Left ventricle myocardium inferior (tissue), 1 donor: Measurements from ENCODE around the gene CFAP46. TPM values are rescaled to one million over a fixed set of nuclear protein-coding genes. Genes with fewer than 3 reads are reported as not detected.
A peak's percentile ranks its signal among the peaks of the same experiment; 100 is the strongest.

Source experiments
- DNase-seq: peaks from one replicate; pipeline ENCODE4 v3.0.0-alpha.2; 2020
- H3K27ac ChIP-seq: fragments of 200-600 bp; replicated peaks from 2 replicates; pipeline ENCODE4 v1.8.0; 2021
- H3K27me3 ChIP-seq: fragments of 200-600 bp; 2 replicates; pipeline ENCODE4 v1.8.0; 2021; ENCODE audit warnings: low read depth
- H3K36me3 ChIP-seq: fragments of 200-600 bp; 2 replicates; pipeline ENCODE4 v1.8.0; 2021
- H3K4me1 ChIP-seq: fragments of 200-600 bp; 2 replicates; pipeline ENCODE4 v1.8.0; 2021
- H3K4me3 ChIP-seq: fragments of 200-600 bp; 2 replicates; pipeline ENCODE4 v1.8.0; 2021; ENCODE audit warnings: mild to moderate bottlenecking, moderate library complexity
- H3K9me3 ChIP-seq: fragments of 200-600 bp; replicated peaks from 2 replicates; pipeline ENCODE4 v1.8.0; 2021
- intact Hi-C: fragments of 100-400 bp; cut with micrococcal nuclease; formaldehyde crosslinking; loops from one replicate; pipeline ENCODE4 v1.11.0; 2022
- total RNA-seq: library from RNA; stranded (reverse); fragmentation: NEBNext Ultra II Directional; extraction: Animal tissue kit (Norgen Biotek cat#: 25700); gene quantifications from one replicate; pipeline ENCODE4 v1.2.1, GENCODE V29; 2021
- TF ChIP-seq, protein P1 (sequence below): fragments of 200-600 bp; IDR thresholded peaks from 2 replicates; pipeline ENCODE4 v1.8.0; 2021; ENCODE audit warnings: antibody characterized with exemption, mild to moderate bottlenecking, borderline replicate concordance
- donor health status: DM: no; HTN: yes; CAD: no; lungs with severe emphysema.

Gene CFAP46
- total RNA-seq, 1 donor from 2014 or later: 0.99 TPM

DNA sequence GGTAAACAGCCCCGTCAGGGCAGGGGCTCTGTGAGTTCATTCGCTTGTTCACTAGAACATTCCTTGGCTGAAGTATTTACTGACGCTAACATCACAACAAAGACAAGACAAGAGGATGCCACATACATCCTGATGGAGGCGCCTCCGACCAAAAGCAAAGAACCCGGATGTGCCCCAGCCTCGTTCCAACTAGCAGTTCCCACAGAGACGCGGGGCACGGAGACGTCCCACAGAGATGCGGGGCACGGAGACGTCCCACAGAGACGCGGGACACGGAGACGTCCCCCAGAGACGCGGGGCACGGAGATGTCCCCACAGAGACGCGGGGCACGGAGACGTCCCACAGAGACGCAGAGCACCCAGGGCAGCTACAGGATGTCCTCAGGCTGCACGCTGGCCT is 35.4 kb upstream of the CFAP46 start:
- TF ChIP-seq, protein P1, sequence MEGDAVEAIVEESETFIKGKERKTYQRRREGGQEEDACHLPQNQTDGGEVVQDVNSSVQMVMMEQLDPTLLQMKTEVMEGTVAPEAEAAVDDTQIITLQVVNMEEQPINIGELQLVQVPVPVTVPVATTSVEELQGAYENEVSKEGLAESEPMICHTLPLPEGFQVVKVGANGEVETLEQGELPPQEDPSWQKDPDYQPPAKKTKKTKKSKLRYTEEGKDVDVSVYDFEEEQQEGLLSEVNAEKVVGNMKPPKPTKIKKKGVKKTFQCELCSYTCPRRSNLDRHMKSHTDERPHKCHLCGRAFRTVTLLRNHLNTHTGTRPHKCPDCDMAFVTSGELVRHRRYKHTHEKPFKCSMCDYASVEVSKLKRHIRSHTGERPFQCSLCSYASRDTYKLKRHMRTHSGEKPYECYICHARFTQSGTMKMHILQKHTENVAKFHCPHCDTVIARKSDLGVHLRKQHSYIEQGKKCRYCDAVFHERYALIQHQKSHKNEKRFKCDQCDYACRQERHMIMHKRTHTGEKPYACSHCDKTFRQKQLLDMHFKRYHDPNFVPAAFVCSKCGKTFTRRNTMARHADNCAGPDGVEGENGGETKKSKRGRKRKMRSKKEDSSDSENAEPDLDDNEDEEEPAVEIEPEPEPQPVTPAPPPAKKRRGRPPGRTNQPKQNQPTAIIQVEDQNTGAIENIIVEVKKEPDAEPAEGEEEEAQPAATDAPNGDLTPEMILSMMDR: no peak
- Histone ChIP-seq H3K27ac (no peak overlapping the region), H3K4me1 (no peaks in the 10 kb centered on the region), H3K4me3 (no peak overlapping the region), H3K9me3 (no peaks in the 10 kb centered on the region), H3K36me3 (no peaks in the 10 kb centered on the region), H3K27me3 (peaks cover 89% of the 10 kb centered on the region)
- peak; percentile 6 for DNase-seq
- intact Hi-C loops: no loop called here

DNA sequence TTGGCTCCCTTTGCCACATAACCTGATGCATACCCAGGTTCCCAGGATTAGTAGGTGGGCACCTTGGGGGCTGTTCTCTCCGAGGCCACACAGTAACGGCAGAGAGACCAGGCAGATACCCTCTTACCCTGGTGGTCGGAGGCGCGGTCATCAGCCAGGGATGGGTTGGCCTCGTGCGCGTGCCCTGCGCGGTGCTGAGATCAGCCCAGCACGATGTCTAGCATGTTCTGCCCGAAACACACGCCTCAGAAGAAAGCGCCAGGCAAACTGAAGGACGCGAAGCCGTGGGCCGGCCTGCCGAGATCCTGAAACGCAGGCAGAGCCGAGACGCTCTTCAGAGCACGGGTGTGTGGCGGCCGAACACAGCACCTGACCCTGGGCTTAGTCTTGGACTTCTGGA is 34.7 kb upstream of the CFAP46 start:
- TF ChIP-seq, protein P1: no peak
- Histone ChIP-seq H3K9me3 (no peaks in the 10 kb centered on the region), H3K36me3 (no peaks in the 10 kb centered on the region), H3K4me3 (no peak overlapping the region), H3K27me3 (peaks cover 91% of the 10 kb centered on the region), H3K27ac (no peak overlapping the region), H3K4me1 (no peaks in the 10 kb centered on the region)
- intact Hi-C loops: no loop called here
- peak; percentile 7 for DNase-seq

DNA sequence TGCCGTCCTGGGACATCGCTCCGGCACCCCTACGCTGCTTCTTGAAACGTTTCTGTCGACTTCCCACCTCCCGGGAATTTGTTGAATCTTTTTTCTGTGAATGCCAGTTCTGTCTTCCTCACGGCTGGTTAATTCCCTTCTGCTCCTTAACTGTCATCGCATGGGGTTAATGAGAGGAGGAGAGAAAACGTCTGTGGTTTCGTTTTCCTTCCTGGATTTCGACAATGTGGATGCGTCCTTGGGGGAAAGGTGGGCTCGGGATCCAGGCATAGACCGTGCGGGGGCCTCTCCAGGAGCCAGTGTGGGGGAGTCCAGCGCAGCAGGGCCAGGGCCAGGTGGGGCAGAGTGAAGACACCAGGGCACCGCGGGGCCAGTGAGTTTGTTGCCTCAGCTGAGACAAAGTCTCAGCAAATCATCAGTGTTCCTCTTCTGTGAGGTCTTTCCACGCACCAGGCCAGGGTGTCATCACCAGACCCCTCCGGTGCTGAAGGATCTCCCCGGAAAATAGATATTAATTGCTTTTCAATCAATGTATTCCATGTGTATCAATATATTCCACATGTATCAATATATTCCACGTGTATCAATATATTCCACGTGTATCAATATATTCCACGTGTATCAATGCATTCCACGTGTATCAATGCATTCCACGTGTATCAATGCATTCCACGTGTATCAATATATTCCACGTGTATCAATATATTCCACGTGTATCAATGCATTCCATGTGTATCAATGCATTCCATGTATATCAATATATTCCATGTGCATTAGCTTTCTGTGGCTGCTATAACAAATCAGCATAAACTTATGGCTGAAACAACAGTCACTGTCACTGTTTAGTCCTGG is 33.7 kb upstream of the CFAP46 start:
- H3K36me3 ChIP-seq: no peaks in the 10 kb centered on the region
- TF ChIP-seq, protein P1: no peak
- intact Hi-C loops: no loop called here
- no peaks in the 10 kb centered on the region for H3K9me3 ChIP-seq
- no peaks in the 10 kb centered on the region for H3K4me1 ChIP-seq
- peaks cover 91% of the 10 kb centered on the region for H3K27me3 ChIP-seq
- no peak overlapping the region for H3K27ac ChIP-seq
- H3K4me3 ChIP-seq: no peak overlapping the region
- DNase-seq: no peak

DNA sequence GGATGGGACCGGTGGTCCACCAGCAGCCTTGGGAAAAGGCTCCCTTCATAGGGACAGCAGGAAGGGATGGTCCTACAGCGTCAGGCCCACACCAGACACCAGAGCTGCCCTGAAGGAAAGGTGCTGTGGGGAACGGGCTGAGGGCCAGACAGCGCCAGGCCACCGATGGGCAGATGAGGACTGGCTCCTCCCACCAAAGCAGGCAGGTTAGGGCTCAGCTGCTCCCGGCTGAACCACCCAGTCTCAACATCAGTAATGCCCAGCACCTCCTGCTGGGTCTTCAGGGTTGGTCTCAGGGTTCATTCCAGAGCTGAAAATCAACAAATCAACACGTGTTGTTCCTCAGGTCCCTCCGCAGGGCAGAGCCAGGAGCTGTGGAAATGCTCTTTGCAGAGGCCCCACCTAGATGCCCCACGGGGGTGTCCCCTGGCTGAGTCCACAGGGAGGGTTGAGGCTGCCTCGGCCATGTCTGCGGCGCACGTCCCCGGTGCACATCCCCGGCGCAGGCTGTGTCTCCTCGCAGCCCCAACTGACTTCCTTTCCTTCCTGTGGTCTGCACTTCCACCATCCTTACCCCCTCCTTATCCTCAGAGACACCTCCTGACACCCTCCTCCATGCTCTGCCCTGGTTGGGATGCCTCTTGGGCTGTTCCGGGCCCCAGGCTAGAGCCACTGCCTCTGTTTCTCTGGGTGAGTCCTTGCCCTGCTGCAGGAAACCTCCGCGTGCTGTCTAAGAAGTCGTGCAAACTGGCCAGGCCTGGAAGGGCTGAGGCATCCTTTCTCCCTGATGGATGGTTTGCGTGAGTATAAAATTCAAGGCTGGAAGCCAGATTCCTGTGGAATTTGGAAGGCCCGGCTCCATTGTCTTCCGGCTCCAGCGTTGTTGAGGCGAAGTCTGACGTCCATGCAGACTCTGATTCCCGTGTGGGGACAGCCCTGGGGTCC is 32.8 kb upstream of the CFAP46 start:
- peak; percentile 12 for DNase-seq
- H3K9me3 ChIP-seq: no peaks in the 10 kb centered on the region

DNA sequence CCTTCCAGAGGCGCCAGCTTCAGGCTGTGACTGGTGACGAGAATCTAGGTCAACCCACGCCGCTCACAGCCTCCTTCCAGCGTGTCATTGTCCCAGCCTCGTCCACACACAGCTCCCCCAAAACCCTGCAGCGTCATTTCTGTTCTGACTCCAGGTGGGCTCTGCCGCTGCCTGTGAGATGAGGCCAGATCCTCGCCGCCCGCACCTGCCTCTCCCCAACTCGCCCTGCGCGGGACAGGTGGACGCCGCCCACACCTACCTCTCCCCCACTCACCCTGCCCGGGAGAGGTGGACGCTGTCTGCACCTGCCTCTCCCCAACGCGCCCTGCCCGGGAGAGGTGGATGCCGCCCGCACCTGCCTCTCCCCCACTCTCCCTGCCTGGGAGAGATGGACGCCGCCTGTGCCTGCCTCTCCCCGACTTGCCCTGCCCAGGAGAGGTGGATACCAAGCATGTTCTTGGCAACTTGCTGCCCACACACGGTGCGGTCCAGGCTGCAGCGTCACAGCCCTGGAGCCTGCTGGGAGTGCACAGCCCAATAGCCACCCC is 32.0 kb upstream of the CFAP46 start:
- DNase-seq: peak; percentile 13
- Histone ChIP-seq H3K36me3 (no peaks in the 10 kb centered on the region), H3K9me3 (peaks cover 3% of the 10 kb centered on the region), H3K4me1 (no peaks in the 10 kb centered on the region), H3K27ac (no peak overlapping the region), H3K4me3 (no peak overlapping the region), H3K27me3 (peaks cover 96% of the 10 kb centered on the region)
- TF ChIP-seq, protein P1: no peak
- intact Hi-C loops: no loop called here

More for the DNA sequence above, 32.8 kb upstream of the CFAP46 start:
- no peak overlapping the region for H3K4me3 ChIP-seq
- H3K27ac ChIP-seq: no peak overlapping the region
- peaks cover 96% of the 10 kb centered on the region for H3K27me3 ChIP-seq
- intact Hi-C loops: no loop called here
- no peaks in the 10 kb centered on the region for H3K36me3 ChIP-seq
- TF ChIP-seq, protein P1: no peak
- no peaks in the 10 kb centered on the region for H3K4me1 ChIP-seq
